IMR-90 (cell line): ENCODE data around the gene GINS1. TPM values are rescaled to one million over a fixed set of nuclear protein-coding genes. Genes with fewer than 3 reads are reported as not detected.

ENCODE experiments used
- ATAC-seq: fragments of 200-7000 bp; cut with Tn5 transposase; 2 replicates; pipeline ENCODE4 v1.9.1; 2020; ENCODE audit warnings: low read depth, mild to moderate bottlenecking, moderate library complexity
- BruUV-seq: library from RNA; stranded (reverse); fragments of 400-500 nt; replicated peaks from 2 replicates; lab custom pipeline; 2021; lab: Mats Ljungman, UMichigan
- CTCF ChIA-PET: fragments of 300-600 bp; formaldehyde crosslinking; extraction: SDS; loops from one replicate; lab custom pipeline; 2021; ENCODE audit warnings: antibody characterized with exemption; lab: Yijun Ruan, JAX
- POLR2A ChIA-PET: fragments of 300-600 bp; sonication (Branson Sonifier 250); formaldehyde crosslinking; loops from one replicate; lab custom pipeline; 2022; ENCODE audit warnings: antibody characterized with exemption; ENCODE audit not compliant: unreplicated experiment; lab: Charles Lee
- DNase-seq: peaks from one replicate; pipeline ENCODE4 v3.0.0; 2013
- H2AFZ ChIP-seq: replicated peaks from 2 replicates; pipeline ENCODE3; 2013; ENCODE audit warnings: low read length, mild to moderate bottlenecking; ENCODE audit not compliant: poor library complexity
- H2AK5ac ChIP-seq: 2 replicates; pipeline ENCODE4 v1.6.1; 2013; ENCODE audit warnings: low read depth, low read length, inconsistent platforms
- H2AK9ac ChIP-seq: replicated peaks from 2 replicates; pipeline ENCODE3; 2013; ENCODE audit warnings: mild to moderate bottlenecking, low read depth, low read length, moderate library complexity; ENCODE audit not compliant: poor library complexity
- H2BK120ac ChIP-seq: 2 replicates; pipeline ENCODE4 v1.6.1; 2013; ENCODE audit warnings: low read depth, low read length, inconsistent platforms
- H2BK15ac ChIP-seq: 3 replicates; pipeline ENCODE4 v1.6.1; 2013; ENCODE audit warnings: low read depth, low read length, inconsistent platforms
- H2BK20ac ChIP-seq: 2 replicates; pipeline ENCODE4 v1.6.1; 2013; ENCODE audit warnings: low read depth, mild to moderate bottlenecking, inconsistent platforms, low read length, moderate library complexity
- H2BK5ac ChIP-seq: 2 replicates; pipeline ENCODE4 v1.6.1; 2013; ENCODE audit warnings: mild to moderate bottlenecking, low read depth, low read length, inconsistent platforms; ENCODE audit not compliant: poor library complexity, severe bottlenecking
- H3K14ac ChIP-seq: replicated peaks from 2 replicates; pipeline ENCODE4 v1.6.1; 2013; ENCODE audit warnings: low read depth, low read length, inconsistent platforms
- H3K18ac ChIP-seq: 2 replicates; pipeline ENCODE4 v1.6.1; 2013; ENCODE audit warnings: low read depth, low read length, control low read depth
- H3K23ac ChIP-seq: 2 replicates; pipeline ENCODE4 v1.6.1; 2013; ENCODE audit warnings: low read depth, low read length, inconsistent platforms
- H3K27ac ChIP-seq: 2 replicates; pipeline ENCODE4 v1.5.1; 2013; ENCODE audit warnings: mild to moderate bottlenecking, control low read depth, low read length; ENCODE audit not compliant: insufficient read depth
- H3K27me3 ChIP-seq: 2 replicates; pipeline ENCODE4 v1.6.1; 2013; ENCODE audit warnings: low read length; ENCODE audit not compliant: control insufficient read depth, insufficient read depth
- H3K36me3 ChIP-seq: 2 replicates; pipeline ENCODE4 v1.6.1; 2013; ENCODE audit warnings: low read length, mixed read lengths; ENCODE audit not compliant: control insufficient read depth, insufficient read depth
- H3K4ac ChIP-seq: 2 replicates; pipeline ENCODE4 v1.6.1; 2013; ENCODE audit warnings: low read depth, low read length, inconsistent platforms
- H3K4me1 ChIP-seq: 2 replicates; pipeline ENCODE4 v1.6.1; 2013; ENCODE audit warnings: low read length, mixed read lengths; ENCODE audit not compliant: control insufficient read depth, insufficient read depth
- H3K4me2 ChIP-seq: 2 replicates; pipeline ENCODE4 v1.6.1; 2013; ENCODE audit warnings: low read depth, mild to moderate bottlenecking, control low read depth, low read length, moderate library complexity
- H3K4me3 ChIP-seq: 2 replicates; pipeline ENCODE4 v1.5.1; 2013; ENCODE audit warnings: low read depth, mild to moderate bottlenecking, control low read depth, low read length, moderate library complexity; ENCODE audit not compliant: insufficient read depth
- H3K56ac ChIP-seq: 2 replicates; pipeline ENCODE4 v1.6.1; 2013; ENCODE audit warnings: low read length, inconsistent platforms; ENCODE audit not compliant: insufficient read depth; ENCODE audit errors: extremely low read depth
- H3K79me1 ChIP-seq, 2 experiments: 2 replicates each; pipeline ENCODE4 v1.6.1; 2013; ENCODE audit warnings: low read length in 2 of 2, inconsistent platforms in 1 of 2, low read depth in 1 of 2
- H3K9ac ChIP-seq: 2 replicates; pipeline ENCODE4 v1.6.1; 2013; ENCODE audit warnings: low read depth, low read length, control low read depth
- H3K9me1 ChIP-seq: 2 replicates; pipeline ENCODE4 v1.6.1; 2013; ENCODE audit warnings: low read length, inconsistent platforms; ENCODE audit not compliant: insufficient read depth
- H3K9me3 ChIP-seq: 2 replicates; pipeline ENCODE4 v1.6.1; 2013; ENCODE audit warnings: low read length; ENCODE audit not compliant: control insufficient read depth, insufficient read depth
- H4K20me1 ChIP-seq: 2 replicates; pipeline ENCODE4 v1.6.1; 2013; ENCODE audit warnings: low read length, inconsistent platforms; ENCODE audit not compliant: insufficient read depth
- H4K5ac ChIP-seq: 2 replicates; pipeline ENCODE4 v1.6.1; 2013; ENCODE audit warnings: mild to moderate bottlenecking, low read depth, low read length, control low read depth
- H4K8ac ChIP-seq, 2 experiments: 2 replicates each; pipeline ENCODE4 v1.6.1; 2013; ENCODE audit warnings: low read depth in 2 of 2, low read length in 2 of 2, control low read depth in 1 of 2, inconsistent platforms in 1 of 2
- H4K91ac ChIP-seq: 2 replicates; pipeline ENCODE4 v1.6.1; 2013; ENCODE audit warnings: low read depth, low read length, inconsistent platforms; ENCODE audit not compliant: insufficient read depth
- FOS ChIP-seq: fragments of 150-350 bp; IDR thresholded peaks from 2 replicates; pipeline ENCODE4 v1.6.1; 2016; ENCODE audit warnings: low read depth, low read length
- MAFK ChIP-seq: IDR thresholded peaks from 2 replicates; pipeline ENCODE4 v1.6.1; 2012; ENCODE audit warnings: low read depth, low read length, improper control_type of control experiment
- MAZ ChIP-seq: IDR thresholded peaks from 2 replicates; pipeline ENCODE4 v1.6.1; 2012; ENCODE audit warnings: low read depth, mild to moderate bottlenecking, low read length, improper control_type of control experiment, moderate library complexity, borderline replicate concordance
- MXI1 ChIP-seq: IDR thresholded peaks from 2 replicates; pipeline ENCODE4 v1.6.1; 2012; ENCODE audit warnings: low read depth, mild to moderate bottlenecking, low read length, moderate library complexity, borderline replicate concordance
- NFE2L2 ChIP-seq: fragments of 150-350 bp; IDR thresholded peaks from 2 replicates; pipeline ENCODE4 v1.6.1; 2016; ENCODE audit warnings: low read depth, mild to moderate bottlenecking, low read length
- RAD21 ChIP-seq: IDR thresholded peaks from 2 replicates; pipeline ENCODE4 v1.6.1; 2012; ENCODE audit warnings: low read length, improper control_type of control experiment
- SMC3 ChIP-seq: fragments of 150-350 bp; IDR thresholded peaks from 2 replicates; pipeline ENCODE4 v1.6.1; 2016; ENCODE audit warnings: low read depth, mild to moderate bottlenecking, antibody characterized with exemption, low read length, moderate library complexity
- WGBS, 2 experiments: methylation state at CpG; one replicate each; pipeline versions ENCODE4 v1.1.5 to v1.1.7; 2013; ENCODE audit warnings: missing lambda C conversion rate in 2 of 2; ENCODE audit not compliant: insufficient read length in 1 of 2; ENCODE audit errors: extremely low coverage in 2 of 2; 5-methylcytosine and 5-hydroxymethylcytosine counted together
- dilution Hi-C: fragments of 300-500 bp; cut with HindIII; formaldehyde crosslinking; loops from one replicate; pipeline ENCODE4 v1.14.3; 2018; ENCODE audit warnings: low sequenced_read_pairs; ENCODE audit not compliant: unreplicated experiment
- in situ Hi-C: fragments of 300-500 bp; cut with MboI; formaldehyde crosslinking; loops from 3 replicates; pipeline ENCODE4 v1.14.3; 2019; ENCODE audit warnings: low sequenced_read_pairs, inconsistent platforms, mixed read lengths
- intact Hi-C: fragments of 100-400 bp; cut with micrococcal nuclease; formaldehyde crosslinking; loops from 2 replicates; pipeline ENCODE4 v1.10.0; 2022
- polyA plus RNA-seq, 3 experiments: library from polyadenylated mRNA; depleted of rRNA; stranded (reverse); fragments of >200 nt; gene quantifications; 2 replicates each; pipeline ENCODE4 v1.2.3, GENCODE V29; 2012; ENCODE audit warnings: low replicate concordance in 1 of 3
- total RNA-seq: library from RNA; depleted of rRNA; stranded (reverse); fragments of >200 nt; gene quantifications from 2 replicates; pipeline ENCODE4 v1.2.3, GENCODE V29; 2012

The GINS1 gene
- total and polyA plus RNA-seq, 2 of the 4 experiments (the other 2 are of a cell fraction) = 4.9 to 6.6 TPM

DNA sequence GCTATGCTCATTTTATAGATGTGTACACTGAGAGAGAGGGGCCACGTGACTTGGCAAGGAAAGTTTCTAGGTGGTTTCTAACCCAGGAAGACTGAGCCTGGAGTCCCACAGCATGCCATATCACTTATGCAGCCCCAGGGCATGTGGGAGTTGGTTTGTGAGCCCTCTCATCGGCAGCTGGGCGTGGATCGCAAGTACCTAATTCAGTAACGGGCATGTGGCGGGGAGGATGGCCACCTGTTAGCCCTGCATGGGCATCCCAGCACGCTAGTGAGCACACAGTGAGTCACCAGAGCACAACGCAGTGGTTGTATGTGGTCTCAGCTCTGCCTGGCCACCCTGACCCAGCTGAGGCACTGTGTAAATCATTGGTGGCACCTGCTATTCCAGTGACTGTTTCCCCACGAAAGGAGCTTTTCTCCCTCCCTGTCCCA lies 89.5 kb downstream of the GINS1 start:
- peaks cover 16% of the 10 kb centered on the region; the same call in 1 of the 2 replicates for H3K36me3 ChIP-seq
- ChIA-PET POLR2A (no interaction called here), CTCF (interaction anchor here (0.6 kb wide), 1 partner anchor 44 kb away, joined by 3 read pairs; no protein-coding TSS in a partner anchor)
- H3K4me3 ChIP-seq = no peak overlapping the region
- no peak overlapping the region for H3K27ac ChIP-seq
- no peak overlapping the region for H2BK120ac ChIP-seq
- H3K56ac ChIP-seq = no peak overlapping the region
- dilution Hi-C loops = no loop called here
- no TSS peak for BruUV-seq
- H3K9ac ChIP-seq = no peak overlapping the region
- no peak overlapping the region for H4K91ac ChIP-seq
- H3K4me2 ChIP-seq = no peak overlapping the region
- TF ChIP-seq RAD21 (no peak), MXI1 (no peak), NFE2L2 (no peak), FOS (no peak), SMC3 (no peak), MAZ (no peak), MAFK (no peak)
- H2BK20ac ChIP-seq = no peak overlapping the region
- WGBS, 2 experiments = 79% methylated on average over 5 of the region's 9 CpGs; no CpG with 5 or more reads in 1 of the 2 experiments
- no peak overlapping the region for H3K18ac ChIP-seq
- no peak overlapping the region for H3K14ac ChIP-seq
- H3K23ac ChIP-seq = no peak overlapping the region
- no peak overlapping the region for H2BK15ac ChIP-seq
- intact Hi-C loops = no loop called here
- H2BK5ac ChIP-seq = no peak overlapping the region
- H2AFZ ChIP-seq = no peak overlapping the region
- no peak overlapping the region for H2AK9ac ChIP-seq
- in situ Hi-C loops = no loop called here
- ATAC-seq = no peak
- H3K79me1 ChIP-seq = no peaks in the 10 kb centered on the region
- no peaks in the 10 kb centered on the region for H3K4me1 ChIP-seq
- no peak overlapping the region for H4K8ac ChIP-seq
- no peak overlapping the region for H4K5ac ChIP-seq
- H2AK5ac ChIP-seq = no peak overlapping the region
- no peaks in the 10 kb centered on the region for H4K20me1 ChIP-seq
- no peaks in the 10 kb centered on the region for H3K9me3 ChIP-seq
- H3K4ac ChIP-seq = no peak overlapping the region
- peaks cover 4% of the 10 kb centered on the region; the same call in 1 of the 2 replicates for H3K9me1 ChIP-seq
- no peaks in the 10 kb centered on the region for H3K27me3 ChIP-seq
- DNase-seq = peak; percentile 27
